GM21447 (cell line): Measurements from ENCODE around the gene CFHR1.
"Not testable (repeated sequence)": the region's sequence is repeated elsewhere in the genome, so short reads cannot be mapped to it uniquely, and the experiment has no call there.

Source experiments
- ATAC-seq: cut with Tn5 transposase; IDR thresholded peaks from one replicate; pipeline ENCODE4 v1.9.1; 2021; ENCODE audit not compliant: unreplicated experiment

Gene CFHR1

DNA sequence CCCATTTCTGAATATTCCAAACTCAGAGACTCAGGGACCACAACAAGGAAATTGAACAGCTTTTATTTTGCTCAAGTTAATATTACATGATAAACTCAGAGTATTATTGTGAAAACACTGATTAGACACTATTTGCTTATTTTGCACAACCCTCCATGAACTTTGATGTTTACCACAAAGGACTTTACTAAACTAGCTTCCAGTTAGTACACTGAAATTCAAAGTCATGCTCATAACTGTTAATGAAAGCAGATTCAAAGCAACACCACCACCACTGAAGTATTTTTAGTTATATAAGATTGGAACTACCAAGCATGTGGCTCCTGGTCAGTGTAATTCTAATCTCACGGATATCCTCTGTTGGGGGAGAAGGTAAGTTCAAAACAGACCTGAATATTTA lies at the start of gene CFHR1:
CFHR1 (plus strand) TSS at position 201 of the 400 bp plus-strand sequence; CDS start at position 315, 114 bp downstream.
- ATAC-seq = not testable (repeated sequence)

DNA sequence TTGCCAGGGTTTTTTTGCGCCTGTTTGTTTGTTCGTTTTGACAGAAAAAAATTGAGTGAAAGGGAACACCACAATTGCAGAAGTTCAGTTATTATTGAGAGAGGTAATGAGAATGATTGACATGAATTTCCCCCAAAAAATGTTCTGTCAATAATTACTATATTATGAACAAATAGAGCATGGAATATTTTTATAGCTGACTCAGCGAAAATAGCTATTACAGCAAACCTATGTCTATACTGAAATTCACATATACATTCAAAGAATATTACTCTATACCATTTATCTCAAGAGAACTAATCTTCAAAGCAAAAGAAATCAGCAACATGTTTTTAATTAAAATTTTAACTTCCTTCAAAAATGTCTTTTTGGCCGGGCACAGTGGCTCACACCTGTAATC lies 49.7 kb upstream of the CFHR1 start:
- ATAC-seq = not testable (repeated sequence)

- ATAC-seq = no peak
These were observed 45.8 kb upstream of the CFHR1 start for GRCh38 chr1:196773713-196774112.

DNA sequence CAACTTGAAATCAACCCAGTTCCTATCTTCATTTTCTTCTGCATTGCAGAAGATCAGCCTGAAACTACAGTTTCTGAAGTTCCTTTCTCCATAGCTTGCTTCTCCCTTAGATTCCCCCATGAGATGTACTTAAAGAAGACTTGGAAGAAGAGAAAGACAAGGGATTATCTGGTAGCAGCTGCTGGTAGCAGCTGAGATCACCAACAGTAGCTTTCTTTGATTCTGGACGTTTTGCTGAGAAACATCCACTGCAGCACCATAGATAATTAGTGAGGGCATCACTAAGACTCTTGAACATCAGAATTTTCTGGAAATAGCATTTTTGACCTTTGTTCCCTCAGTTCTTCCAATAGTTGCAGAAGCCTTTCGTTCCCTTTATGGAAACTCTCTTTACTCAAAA lies 45.4 kb upstream of the CFHR1 start:
- no peak for ATAC-seq

DNA sequence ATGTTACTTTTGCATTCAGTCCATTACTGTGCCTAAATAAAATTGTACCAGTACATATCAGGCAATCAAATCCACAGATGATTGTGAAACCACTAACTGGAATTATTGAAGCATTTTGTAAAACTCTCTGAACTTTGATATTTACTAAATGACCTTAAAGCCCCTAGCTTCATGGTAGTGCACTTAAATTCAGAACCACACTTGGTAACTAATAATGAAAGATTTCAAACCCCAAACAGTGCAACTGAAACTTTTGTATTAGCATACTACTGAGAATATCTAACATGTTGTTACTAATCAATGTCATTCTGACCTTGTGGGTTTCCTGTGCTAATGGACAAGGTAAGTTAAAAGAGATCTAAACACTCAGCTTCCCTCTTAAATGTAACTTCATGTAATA lies 44.9 kb upstream of the CFHR1 start, which contains the start of gene CFHR3:
CFHR3 (plus strand) TSS at position 238 of the 400 bp plus-strand sequence; CDS start at position 285, 47 bp downstream.
- ATAC-seq = no peak

DNA sequence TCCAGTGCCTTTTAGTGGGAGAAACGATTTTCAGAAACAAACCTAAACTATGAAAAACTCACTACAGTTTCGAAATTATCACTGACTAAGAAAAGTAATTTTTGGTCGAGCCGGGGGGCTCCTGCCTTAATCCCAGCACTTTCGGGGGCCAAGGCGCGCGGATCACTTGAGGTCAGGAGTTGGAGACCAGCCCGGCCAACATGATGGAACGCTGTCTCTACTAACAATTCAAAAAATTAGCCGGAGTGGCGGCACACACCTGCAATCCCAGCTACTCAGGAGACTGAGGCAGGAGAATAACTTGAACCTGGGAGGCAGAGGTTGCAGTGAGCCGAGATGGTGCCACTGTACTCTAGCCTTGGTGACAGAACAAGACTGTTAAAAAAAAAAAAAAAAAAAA lies 41.9 kb upstream of the CFHR1 start:
- ATAC-seq = no peak

DNA sequence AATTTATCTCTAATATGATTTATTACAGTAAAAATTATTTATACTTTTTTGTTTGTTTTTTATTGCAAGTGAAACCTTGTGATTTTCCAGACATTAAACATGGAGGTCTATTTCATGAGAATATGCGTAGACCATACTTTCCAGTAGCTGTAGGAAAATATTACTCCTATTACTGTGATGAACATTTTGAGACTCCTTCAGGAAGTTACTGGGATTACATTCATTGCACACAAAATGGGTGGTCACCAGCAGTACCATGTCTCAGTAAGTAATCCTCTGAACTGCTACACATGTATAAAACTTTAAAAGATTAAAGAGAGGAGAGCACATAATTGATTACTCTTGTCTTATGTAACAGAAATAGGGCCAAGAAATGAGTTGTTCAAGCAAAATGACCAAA lies 40.4 kb upstream of the CFHR1 start:
- no peak for ATAC-seq

- not testable (repeated sequence) for ATAC-seq
These were observed 28.3 kb upstream of the CFHR1 start for GRCh38 chr1:196791252-196791651.

- not testable (repeated sequence) for ATAC-seq
These were observed 25.4 kb upstream of the CFHR1 start for GRCh38 chr1:196794103-196794502.

- no peak for ATAC-seq
These were observed 21.6 kb upstream of the CFHR1 start for GRCh38 chr1:196797891-196798290.

GRCh38 chr1:196801920-196802319 lies 17.6 kb upstream of the CFHR1 start:
- ATAC-seq = not testable (repeated sequence)

DNA sequence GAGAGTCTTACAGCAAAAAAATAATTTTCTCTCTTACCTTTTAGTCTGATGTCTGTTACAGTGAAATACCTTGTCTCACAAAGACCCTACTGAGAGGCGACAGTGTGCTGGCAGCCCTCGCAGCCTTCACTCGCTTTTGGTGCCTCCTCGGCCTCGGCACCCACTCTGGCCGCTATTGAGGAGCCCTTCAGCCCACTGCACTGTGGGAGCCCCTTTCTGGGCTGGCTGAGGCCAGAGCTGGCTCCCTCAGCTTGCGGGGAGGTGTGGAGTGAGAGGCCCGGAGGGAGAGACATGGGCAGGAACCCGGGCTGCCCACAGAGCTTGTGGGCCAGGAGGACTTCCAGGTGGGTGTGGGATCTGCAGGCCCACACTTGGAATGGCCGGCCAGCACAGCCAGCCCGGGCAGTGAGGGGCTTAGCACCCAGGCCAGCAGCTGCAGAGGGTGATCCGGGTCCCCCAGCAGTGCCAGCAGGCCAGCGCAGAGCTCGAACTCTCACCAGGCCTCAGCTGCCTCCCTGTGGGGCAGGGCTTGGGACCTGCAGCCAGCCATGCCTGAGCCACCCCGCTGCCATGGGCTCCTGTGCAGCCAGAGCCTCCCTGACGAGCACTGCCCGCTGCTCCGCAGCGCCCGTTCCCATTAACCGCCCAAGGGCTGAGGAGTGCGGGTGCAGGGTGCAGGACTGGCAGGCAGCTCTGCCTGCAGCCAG lies 10.8 kb upstream of the CFHR1 start:
- no peak for ATAC-seq

- ATAC-seq = not testable (repeated sequence)
These were observed 2.1 kb upstream of the CFHR1 start for GRCh38 chr1:196817442-196817841.

GRCh38 chr1:196827860-196828259 lies 8.3 kb downstream of the CFHR1 start:
- ATAC-seq = peak; percentile 97

DNA sequence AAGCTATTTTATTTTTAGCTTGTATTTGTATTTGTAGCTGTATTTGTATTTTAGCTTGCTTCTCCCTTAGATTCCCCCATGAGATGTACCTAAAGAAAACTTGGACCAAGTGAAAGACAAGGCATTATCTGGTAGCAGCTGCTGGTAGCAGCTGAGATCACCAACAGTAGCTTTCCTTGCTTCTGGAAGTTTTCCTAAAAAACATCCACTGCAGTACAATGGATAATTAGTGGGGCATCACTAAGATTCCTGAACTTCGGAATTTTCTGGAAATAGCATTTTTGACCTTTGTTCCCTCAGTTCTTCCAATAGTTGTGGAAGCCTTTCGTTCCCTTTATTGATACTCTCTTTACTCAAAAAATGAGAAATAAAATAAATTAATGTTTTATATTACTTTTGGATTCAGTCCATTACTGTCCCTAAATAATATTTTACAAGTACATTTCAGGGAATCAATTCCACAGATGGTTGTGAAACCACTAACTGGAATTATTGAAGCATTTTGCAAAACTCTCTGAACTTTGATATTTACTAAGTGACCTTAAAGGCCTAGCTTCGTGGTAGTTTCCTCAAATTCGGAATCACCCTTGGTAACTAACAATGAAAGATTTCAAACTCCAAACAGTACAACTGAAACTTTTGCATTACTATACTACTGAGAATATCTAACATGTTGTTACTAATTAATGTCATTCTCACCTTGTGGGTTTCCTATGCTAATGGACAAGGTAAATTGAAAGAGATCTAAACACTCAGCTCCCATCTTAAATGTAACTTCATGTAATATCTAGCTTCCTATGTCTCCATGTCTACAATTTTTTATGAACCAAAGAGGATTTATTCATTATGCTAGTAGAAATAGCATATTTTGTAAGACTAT lies 30.3 kb downstream of the CFHR1 start:
- not testable (repeated sequence) for ATAC-seq

DNA sequence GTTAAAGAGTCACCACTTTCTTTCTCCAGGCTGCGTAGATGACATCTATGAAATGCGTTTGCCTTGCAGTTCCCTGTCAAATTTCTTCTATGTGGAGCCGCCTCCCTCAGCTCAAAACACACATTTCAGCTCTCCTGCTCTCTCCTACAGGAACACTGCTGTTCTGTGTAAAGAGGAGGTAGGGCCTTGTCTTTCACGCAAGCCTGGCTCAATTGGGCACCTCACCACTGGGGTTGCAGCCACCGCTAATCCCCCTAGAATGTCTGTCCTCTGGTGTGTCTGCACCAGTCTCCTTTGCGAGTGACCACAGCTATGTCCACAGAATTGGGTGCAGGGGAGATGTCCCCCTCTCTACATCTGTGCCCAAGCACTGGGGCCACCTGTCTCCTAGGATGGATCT lies 36.5 kb downstream of the CFHR1 start:
- no peak for ATAC-seq

DNA sequence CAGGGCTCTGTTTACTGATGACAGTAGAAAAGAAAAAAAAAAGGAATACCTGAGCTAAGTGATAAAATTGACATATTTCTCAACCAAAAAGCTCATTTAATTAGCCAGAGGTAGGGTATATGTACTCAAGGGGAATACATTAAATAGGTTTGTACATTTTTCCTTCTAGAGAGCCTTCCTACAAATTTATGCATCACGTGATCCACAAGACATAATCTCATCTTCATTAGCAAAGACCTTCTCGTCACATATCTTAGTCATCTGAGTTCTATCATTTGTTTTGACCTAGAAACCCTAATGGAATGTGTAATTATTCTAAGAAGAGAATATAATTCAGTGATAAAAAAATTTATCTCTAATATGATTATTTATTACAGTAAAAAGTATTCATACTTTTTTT lies 37.7 kb downstream of the CFHR1 start:
- ATAC-seq = no peak

DNA sequence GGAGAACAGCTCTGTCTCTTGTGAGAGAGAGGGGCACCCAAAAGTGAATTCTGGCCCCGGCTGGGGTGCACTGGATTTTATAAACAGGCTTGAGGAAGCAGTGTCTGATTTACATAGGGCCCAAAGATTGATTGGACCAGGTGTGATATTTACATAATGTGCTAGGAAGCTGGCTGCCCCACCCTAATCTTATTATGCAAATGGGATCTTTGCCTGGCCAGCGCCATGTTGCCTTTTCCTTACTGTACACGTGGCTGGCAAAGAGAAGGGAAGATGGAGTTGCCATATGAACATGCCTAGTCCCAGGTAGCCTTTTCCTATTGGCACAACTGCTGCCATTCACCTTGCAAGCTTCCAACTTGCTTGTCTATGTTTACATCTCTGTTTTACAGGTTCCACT lies 39.3 kb downstream of the CFHR1 start:
- ATAC-seq = no peak

GRCh38 chr1:196860323-196860884 lies 40.9 kb downstream of the CFHR1 start:
- no peak for ATAC-seq

DNA sequence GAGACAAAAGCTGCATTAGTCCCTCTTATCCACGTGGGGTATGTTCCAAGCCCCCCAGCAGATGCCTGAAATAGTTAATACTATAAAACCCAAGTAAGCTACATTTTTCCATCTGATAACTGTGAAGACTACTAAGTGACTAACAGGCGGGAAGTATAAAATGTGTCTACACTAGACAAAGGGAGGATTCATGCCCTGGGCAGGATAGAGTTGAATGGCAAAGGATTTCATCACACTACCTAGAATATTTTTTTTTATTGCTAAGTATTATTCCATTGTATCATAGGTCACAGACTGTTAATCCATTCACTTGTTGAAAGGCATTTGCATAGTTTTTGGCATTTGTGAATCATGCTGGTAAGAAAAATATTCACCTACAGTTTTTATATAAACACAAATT lies 41.9 kb downstream of the CFHR1 start:
- ATAC-seq = no peak

- ATAC-seq = no peak
These were observed 47.4 kb downstream of the CFHR1 start for GRCh38 chr1:196866974-196867373.

- no peak for ATAC-seq
These were observed 53.9 kb downstream of the CFHR1 start for GRCh38 chr1:196873385-196873784.
